Activated naive CD8-positive, alpha-beta T cell treated with anti-CD3 and anti-CD28 coated beads for 36 hours (primary cell): Measurements from ENCODE around the gene HMCN2. TPM values are rescaled to one million over a fixed set of nuclear protein-coding genes. Genes with fewer than 3 reads are reported as not detected.
"Not testable (repeated sequence)": the region's sequence is repeated elsewhere in the genome, so short reads cannot be mapped to it uniquely, and the experiment has no call there.

Experiments
- DNase-seq: peaks from one replicate; pipeline ENCODE4 v3.0.0; 2021
- H3K27ac Mint-ChIP-seq: one replicate; pipeline ENCODE4 v1.8.0; 2022; ENCODE audit warnings: mild to moderate bottlenecking, moderate library complexity, mixed read lengths
- H3K27me3 Mint-ChIP-seq: one replicate; pipeline ENCODE4 v1.8.0; 2022; ENCODE audit warnings: mild to moderate bottlenecking, mixed read lengths
- H3K36me3 Mint-ChIP-seq: one replicate; pipeline ENCODE4 v1.8.0; 2021; ENCODE audit warnings: mild to moderate bottlenecking, mixed read lengths
- H3K4me1 Mint-ChIP-seq: one replicate; pipeline ENCODE4 v1.8.0; 2021; ENCODE audit warnings: mixed read lengths
- H3K4me3 Mint-ChIP-seq: one replicate; pipeline ENCODE4 v1.8.0; 2022; ENCODE audit warnings: mild to moderate bottlenecking, moderate library complexity, mixed read lengths
- H3K9me3 Mint-ChIP-seq: one replicate; pipeline ENCODE4 v1.8.0; 2022; ENCODE audit warnings: mixed read lengths
- total RNA-seq, 2 experiments: library from RNA; stranded (reverse); gene quantifications; one replicate each; pipeline ENCODE4 v1.2.3, GENCODE V29; 2021

The HMCN2 gene
- total RNA-seq, 2 experiments from 2014 or later = not detected

DNA sequence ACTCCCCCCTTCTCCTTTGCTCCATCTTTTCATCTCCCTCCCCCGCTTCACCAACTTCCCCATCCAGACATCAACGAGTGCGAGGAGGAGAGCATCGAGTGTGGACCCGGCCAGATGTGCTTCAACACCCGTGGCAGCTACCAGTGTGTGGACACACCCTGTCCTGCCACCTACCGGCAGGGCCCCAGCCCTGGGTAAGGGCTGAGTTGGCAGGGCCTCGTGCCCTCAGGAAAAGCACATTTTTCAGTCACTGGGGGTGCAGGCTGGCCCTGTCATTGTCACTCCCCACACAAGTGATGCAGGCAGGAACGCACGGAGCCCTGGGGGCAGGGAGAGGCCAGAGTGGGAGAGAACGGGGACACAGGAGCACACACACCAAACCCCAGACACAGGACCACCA lies 166.8 kb downstream of the HMCN2 start:
- DNase-seq = no peak
- no peak overlapping the region for H3K4me3 Mint-ChIP-seq
- no peak overlapping the region for H3K27ac Mint-ChIP-seq
- no peaks in the 10 kb centered on the region for H3K36me3 Mint-ChIP-seq
- no peaks in the 10 kb centered on the region for H3K9me3 Mint-ChIP-seq
- H3K4me1 Mint-ChIP-seq = peaks cover 6% of the 10 kb centered on the region
- peaks cover 49% of the 10 kb centered on the region for H3K27me3 Mint-ChIP-seq

DNA sequence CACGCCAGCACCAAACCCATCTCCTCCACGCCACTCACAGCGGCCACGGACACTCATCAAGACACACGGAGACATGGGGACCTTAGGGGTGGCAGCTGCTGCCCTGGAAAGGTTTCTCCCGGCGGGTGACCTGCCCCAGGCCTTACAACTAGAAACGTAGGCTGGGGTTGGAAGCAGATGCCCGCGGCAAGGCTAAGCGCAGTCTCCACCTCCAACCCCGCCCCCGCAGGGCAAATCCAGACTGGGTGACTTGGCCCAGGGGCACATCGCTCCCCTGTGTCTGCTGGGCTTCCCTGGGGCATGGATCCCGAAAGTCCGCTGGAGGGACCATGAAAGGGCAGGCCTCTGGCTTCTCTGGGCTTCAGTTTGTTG lies 167.2 kb downstream of the HMCN2 start:
- H3K9me3 Mint-ChIP-seq = no peaks in the 10 kb centered on the region
- peaks cover 6% of the 10 kb centered on the region for H3K4me1 Mint-ChIP-seq
- H3K36me3 Mint-ChIP-seq = no peaks in the 10 kb centered on the region
- H3K4me3 Mint-ChIP-seq = no peak overlapping the region
- peaks cover 53% of the 10 kb centered on the region for H3K27me3 Mint-ChIP-seq
- H3K27ac Mint-ChIP-seq = no peak overlapping the region
- DNase-seq = no peak

DNA sequence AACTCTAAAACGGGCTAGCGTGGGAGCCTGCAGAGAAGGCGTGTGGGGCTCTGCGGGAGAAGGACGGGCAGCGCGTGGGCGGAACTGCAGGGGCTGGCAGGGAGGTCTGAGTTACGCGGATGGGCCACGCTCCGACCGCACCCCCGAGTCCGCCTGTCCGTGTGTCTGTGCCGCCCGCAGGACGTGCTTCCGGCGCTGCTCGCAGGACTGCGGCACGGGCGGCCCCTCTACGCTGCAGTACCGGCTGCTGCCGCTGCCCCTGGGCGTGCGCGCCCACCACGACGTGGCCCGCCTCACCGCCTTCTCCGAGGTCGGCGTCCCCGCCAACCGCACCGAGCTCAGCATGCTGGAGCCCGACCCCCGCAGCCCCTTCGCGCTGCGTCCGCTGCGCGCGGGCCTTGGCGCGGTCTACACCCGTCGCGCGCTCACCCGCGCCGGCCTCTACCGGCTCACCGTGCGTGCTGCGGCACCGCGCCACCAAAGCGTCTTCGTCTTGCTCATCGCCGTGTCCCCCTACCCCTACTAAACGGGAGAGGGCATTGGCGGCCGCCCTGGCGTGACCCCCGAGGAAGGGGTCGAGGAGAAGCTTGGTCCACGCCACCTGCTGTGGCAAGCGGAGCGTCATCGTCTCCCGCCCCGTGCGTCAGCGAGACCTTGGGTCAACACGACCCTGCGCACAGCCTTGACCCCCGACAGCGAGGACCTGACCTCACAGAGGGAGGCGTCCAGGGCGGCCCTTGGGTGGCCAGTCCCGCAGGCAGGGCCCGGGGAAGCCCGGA lies 167.8 kb downstream of the HMCN2 start:
- no peaks in the 10 kb centered on the region for H3K36me3 Mint-ChIP-seq
- H3K4me3 Mint-ChIP-seq = no peak overlapping the region
- H3K27me3 Mint-ChIP-seq = peaks cover 55% of the 10 kb centered on the region
- no peak overlapping the region for H3K27ac Mint-ChIP-seq
- peak; percentile 72 for DNase-seq
- no peaks in the 10 kb centered on the region for H3K9me3 Mint-ChIP-seq
- peaks cover 6% of the 10 kb centered on the region for H3K4me1 Mint-ChIP-seq

DNA sequence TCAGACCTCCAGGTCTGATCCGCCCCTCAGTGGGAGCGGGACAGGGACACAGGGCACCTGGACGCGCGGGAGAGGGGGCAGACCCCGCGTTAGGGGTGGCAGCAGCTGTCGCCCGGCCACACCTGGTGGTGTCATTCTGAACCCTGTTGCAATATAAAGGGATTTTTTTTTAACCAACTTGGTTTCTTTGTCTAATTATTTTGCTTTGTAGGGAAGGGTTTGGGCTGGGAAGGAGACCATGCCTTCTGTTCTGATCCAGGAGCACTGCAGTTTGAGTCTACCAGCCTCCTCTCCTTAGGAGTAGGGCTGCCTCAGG lies 168.3 kb downstream of the HMCN2 start:
- Mint-ChIP-seq H3K36me3 (no peaks in the 10 kb centered on the region), H3K9me3 (no peaks in the 10 kb centered on the region), H3K27me3 (peaks cover 58% of the 10 kb centered on the region), H3K4me1 (peaks cover 6% of the 10 kb centered on the region), H3K4me3 (no peak overlapping the region), H3K27ac (no peak overlapping the region)
- DNase-seq = no peak

DNA sequence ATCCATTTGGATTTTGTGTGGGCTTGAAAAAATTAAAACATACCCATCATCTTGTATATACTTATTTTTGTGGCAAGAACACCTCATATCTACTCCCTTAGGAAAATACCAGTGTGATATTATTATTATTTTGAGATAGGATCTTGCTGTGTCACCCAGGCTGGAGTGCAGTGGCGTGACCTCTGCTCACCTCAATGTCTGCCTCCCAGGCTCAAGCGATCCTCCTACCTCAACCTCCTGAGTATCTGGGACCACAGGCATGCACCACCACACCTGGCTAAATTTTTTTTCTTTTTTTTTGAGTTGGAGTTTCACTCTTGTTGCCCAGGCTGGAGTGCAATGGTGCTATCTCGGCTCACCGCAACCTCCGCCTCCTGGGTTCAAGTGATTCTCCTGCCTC lies 169.1 kb downstream of the HMCN2 start:
- not testable (repeated sequence) for H3K27ac Mint-ChIP-seq, H3K9me3 Mint-ChIP-seq, H3K4me1 Mint-ChIP-seq, H3K4me3 Mint-ChIP-seq, H3K36me3 Mint-ChIP-seq, DNase-seq
- peaks cover 66% of the 10 kb centered on the region for H3K27me3 Mint-ChIP-seq

DNA sequence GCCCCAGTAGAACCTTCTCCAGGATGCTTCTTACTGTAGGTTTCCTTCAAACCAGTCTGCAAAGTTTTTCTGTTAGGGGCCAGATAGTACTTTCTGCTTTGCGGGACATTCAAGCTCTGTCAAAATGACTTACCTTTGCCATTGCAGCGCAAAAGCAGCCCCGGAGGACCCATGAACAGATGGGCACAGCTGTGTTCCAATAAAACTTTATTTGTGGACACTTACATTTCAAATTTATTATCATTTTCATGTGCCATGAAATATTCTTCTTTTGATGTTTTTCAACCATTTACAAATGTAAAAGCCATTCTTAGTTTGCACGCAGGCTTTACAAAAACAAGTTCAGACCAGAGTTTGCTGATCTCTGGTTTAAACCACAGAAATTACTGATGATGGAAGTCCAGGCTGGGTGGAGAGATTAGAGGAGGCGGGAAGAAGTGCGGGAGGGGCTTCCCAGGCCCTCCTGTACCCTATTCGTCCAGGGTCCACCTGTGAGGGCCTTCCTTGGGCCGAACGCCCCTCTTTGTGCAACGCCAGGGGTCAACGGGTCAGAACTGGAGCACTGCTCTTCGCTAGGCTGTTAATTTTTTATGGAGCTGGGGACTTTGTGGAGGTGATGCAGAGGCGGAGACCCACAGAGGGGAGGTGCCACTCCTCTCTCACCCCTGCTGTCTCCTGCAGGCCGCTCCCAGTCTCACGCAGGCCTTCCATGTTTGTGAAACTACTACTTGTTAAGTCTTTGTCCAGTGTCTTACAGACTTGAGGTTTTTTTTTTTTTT lies 171.6 kb downstream of the HMCN2 start:
- no peak for DNase-seq

DNA sequence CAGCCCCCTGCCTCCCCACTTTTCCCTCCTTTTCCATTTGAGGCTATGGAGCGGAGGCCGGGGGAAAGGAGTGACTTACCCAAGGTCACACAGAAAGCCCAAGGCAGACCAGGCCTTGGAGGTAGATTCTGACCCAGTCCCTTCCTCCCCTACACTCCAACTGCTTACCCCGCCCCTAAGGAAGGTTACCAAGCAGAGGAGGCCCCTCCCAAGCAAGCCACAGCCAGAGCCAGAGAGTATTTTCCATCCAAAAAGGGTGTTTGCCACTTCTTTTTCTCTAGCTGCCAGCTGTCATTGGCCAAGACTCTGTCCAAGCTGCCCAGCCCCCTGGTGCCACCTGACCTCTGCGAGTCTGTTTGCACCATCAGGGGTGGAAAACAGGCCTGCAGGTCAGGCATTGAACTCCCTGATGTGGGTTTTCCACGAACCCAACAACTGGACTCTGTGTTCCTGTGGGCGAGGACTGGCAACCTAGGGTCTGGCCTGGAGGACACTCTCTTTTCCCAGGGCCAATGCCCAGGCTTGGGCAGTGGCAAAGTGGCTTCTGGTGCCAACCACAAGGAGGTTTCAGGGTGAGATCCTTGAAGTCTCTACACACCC lies 172.9 kb downstream of the HMCN2 start:
- Mint-ChIP-seq H3K27ac (no peak overlapping the region), H3K4me3 (no peak overlapping the region), H3K36me3 (no peaks in the 10 kb centered on the region), H3K9me3 (peaks cover 7% of the 10 kb centered on the region), H3K27me3 (peaks cover 61% of the 10 kb centered on the region), H3K4me1 (no peaks in the 10 kb centered on the region)
- DNase-seq = no peak

More for the DNA sequence above, 171.6 kb downstream of the HMCN2 start:
- Mint-ChIP-seq H3K27ac (no peak overlapping the region), H3K4me1 (peaks cover 6% of the 10 kb centered on the region), H3K4me3 (no peak overlapping the region), H3K36me3 (no peaks in the 10 kb centered on the region), H3K9me3 (peaks cover 7% of the 10 kb centered on the region), H3K27me3 (peaks cover 64% of the 10 kb centered on the region)

DNA sequence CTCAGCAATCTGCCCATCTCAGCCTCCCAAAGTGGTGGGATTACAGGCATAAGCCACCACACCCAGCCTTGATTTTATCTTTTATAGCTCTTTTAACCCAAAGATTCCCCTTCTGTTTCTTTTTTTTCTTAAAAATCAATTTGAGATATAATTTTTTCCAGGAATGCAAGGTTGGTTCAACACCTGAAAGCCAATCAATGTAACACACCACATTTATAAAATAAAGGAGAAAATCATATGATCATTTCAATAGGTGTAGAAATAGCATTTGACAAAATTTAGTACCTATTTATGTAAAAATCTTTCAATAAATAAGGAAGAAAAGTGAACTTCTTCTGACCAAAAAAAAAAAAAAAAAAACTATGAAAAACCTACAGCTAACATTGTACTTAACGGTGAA lies 175.5 kb downstream of the HMCN2 start:
- H3K4me3 Mint-ChIP-seq = no peak overlapping the region
- H3K9me3 Mint-ChIP-seq = peaks cover 7% of the 10 kb centered on the region
- H3K4me1 Mint-ChIP-seq = peaks cover 2% of the 10 kb centered on the region
- DNase-seq = no peak
- H3K27me3 Mint-ChIP-seq = peaks cover 58% of the 10 kb centered on the region
- no peak overlapping the region for H3K27ac Mint-ChIP-seq
- no peaks in the 10 kb centered on the region for H3K36me3 Mint-ChIP-seq

DNA sequence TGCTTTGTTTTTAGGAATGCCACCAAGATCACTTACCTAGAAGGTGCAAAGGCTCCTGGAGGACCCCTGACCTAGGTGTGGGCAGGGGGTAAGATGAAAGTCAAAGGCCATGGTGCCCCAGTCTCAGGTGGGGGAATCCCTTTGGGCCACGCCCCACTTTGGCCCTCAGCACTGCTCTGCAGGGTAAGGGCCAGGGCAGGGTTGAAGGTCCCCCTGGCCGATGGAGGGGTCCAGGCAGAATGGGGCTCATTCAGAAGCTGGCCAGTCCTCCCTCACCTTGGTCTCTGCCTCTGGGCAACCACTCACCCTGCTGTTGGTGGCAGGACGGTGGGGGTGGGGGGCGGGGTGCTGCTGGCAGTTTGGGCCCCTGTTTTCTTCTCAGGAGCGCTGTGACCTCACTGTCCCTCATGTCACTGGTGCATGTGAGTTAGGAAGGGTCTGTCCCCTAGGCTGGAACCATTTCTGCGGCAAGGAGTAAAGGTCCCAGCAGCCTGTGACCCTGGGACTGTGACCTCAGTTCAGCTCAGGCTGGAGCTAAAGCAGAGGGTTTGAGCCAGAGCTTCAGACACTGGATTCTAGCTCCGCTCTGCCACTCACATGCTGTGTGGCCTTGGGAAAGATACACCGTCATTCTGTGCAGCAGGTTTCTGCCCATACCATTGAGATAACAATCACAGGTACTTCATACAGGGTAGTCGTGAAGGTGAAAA lies 177.3 kb downstream of the HMCN2 start:
- peaks cover 7% of the 10 kb centered on the region for H3K9me3 Mint-ChIP-seq
- no peak overlapping the region for H3K27ac Mint-ChIP-seq
- H3K27me3 Mint-ChIP-seq = peaks cover 57% of the 10 kb centered on the region
- no peak overlapping the region for H3K4me3 Mint-ChIP-seq
- DNase-seq = no peak
- H3K36me3 Mint-ChIP-seq = no peaks in the 10 kb centered on the region
- peaks cover 5% of the 10 kb centered on the region for H3K4me1 Mint-ChIP-seq

DNA sequence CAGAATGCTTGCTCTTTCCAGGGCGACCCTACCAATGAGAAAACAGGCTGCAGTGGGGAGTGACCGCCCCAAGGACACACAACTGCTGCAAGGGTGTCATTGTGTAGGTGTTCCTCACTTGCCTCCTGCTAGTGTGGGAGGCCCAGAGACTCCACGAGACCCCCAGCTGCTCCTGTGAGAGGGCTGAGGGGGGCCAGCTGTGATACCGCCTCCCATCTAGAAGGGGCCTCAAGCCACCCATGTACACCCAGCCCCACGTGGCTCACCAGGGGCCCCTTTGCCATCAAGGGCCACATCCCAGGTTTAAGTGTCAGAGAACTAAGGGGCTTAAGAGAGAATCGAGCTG lies 177.9 kb downstream of the HMCN2 start:
- DNase-seq = no peak
- peaks cover 57% of the 10 kb centered on the region for H3K27me3 Mint-ChIP-seq
- no peak overlapping the region for H3K4me3 Mint-ChIP-seq
- peaks cover 8% of the 10 kb centered on the region for H3K4me1 Mint-ChIP-seq
- H3K36me3 Mint-ChIP-seq = no peaks in the 10 kb centered on the region
- peaks cover 7% of the 10 kb centered on the region for H3K9me3 Mint-ChIP-seq
- no peak overlapping the region for H3K27ac Mint-ChIP-seq

DNA sequence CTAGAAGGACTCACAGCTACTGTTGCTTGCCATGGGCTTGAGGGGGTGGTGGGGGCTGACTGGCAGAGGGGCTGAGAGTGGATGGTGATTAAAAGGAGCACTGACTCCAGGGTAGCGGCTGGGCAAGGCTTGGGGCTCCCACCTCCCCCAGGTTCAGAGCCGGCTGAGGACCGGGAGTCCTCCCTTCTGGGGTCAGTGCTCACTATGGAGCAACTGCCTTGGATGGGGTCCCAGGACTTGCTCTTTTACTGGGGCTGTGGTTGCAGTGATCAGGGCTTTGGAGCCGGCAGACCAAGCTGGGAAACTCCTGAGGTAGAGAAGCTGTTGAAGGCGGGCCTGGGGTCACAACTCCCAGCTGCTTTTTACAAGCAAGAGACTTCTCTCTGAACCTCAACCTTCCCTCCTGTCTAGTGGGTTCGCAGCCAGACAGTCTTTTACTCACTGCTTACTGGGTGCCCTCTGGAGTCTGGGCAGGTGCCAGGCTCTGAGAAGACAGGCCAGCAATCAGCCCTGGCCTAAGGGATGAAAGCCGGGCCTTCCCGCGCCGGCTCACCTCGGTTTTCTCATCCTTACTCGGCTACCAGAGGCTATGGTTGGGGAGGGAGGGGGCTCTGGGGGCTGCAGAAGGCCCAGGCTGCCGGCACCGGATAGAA lies 178.4 kb downstream of the HMCN2 start:
- Mint-ChIP-seq H3K36me3 (no peaks in the 10 kb centered on the region), H3K4me1 (peaks cover 8% of the 10 kb centered on the region), H3K9me3 (peaks cover 7% of the 10 kb centered on the region), H3K4me3 (no peak overlapping the region), H3K27ac (no peak overlapping the region), H3K27me3 (peaks cover 58% of the 10 kb centered on the region)
- no peak for DNase-seq

DNA sequence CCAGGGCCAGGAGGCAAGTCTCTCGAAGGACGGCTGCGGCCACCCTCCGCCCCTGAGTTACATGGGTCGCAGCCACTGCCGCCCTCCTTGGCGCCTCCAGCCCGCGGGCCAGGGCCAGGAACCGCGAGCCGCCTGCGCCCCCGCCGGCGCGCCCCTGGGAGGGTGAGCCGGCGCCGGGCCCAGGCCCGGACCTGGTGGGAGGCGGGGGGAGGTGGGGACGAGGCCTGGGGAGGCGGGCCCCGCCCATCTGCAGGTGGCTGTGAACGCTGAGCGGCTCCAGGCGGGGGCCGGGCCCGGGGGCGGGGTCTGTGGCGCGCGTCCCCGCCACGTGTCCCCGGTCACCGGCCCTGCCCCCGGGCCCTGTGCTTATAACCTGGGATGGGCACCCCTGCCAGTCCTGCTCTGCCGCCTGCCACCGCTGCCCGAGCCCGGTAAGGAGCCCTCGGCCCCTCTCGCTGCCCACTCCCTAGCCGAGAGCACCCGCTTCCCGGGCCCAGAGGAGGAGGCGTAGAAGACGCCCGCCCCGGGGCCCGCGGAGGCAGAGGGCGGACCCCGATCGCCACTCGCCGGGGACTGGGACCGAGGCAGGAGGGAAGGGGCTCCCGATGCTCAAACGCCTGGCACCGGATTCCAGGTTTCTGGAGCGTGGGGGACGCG lies 179.1 kb downstream of the HMCN2 start, which contains the start of gene ASS1:
ASS1 (plus strand) TSS at position 397 of the 657 bp plus-strand sequence. CDS start 7,268 bp downstream, outside the sequence.
- DNase-seq = peak; percentile 65
- H3K9me3 Mint-ChIP-seq = peaks cover 7% of the 10 kb centered on the region
- H3K27ac Mint-ChIP-seq = no peak within 1 kb of the TSS
- H3K27me3 Mint-ChIP-seq = peaks cover 58% of the 10 kb centered on the region
- H3K4me3 Mint-ChIP-seq = peak within 1 kb of the TSS; percentile 58
- H3K4me1 Mint-ChIP-seq = peaks cover 8% of the 10 kb centered on the region
- no peaks in the 10 kb centered on the region for H3K36me3 Mint-ChIP-seq

DNA sequence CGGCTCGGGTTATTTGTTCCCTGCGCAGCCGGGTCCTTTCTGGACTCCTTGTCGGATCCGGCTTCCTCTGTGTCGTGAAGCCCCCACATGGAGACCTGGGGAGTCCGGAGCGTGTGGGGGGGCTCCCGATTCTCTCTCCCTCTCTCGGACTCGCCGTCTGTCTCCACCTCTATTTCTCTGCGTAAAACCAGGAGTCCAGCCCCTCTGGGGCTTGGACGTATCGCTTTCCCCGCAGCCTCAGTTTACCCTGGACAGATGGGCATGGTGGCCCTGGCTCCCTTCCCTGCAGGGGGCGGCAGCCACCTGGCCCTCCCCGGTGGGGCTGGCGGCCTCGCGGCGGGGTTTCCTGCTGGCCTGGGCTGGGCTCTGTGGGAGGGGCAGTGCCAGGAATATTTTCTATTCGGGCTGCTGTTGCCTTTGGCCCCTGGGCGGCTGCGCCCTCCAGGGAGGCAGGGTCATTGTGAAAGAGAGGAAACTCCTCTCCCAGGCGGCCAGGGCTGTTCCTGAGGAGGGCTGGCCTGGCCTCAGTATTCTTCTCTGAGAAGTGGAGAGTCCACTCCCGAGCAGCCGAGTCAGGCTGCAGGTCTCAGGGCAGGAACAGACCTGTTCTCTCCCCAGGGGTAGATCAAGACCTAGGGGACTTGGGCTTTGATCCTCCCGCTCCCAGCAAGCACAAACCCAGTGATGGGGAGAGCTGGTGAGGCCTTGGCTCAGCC lies 179.9 kb downstream of the HMCN2 start:
- Mint-ChIP-seq H3K4me3 (peak overlapping the region; percentile 58), H3K36me3 (no peaks in the 10 kb centered on the region), H3K27me3 (peaks cover 56% of the 10 kb centered on the region), H3K27ac (no peak overlapping the region), H3K4me1 (peaks cover 8% of the 10 kb centered on the region), H3K9me3 (peaks cover 7% of the 10 kb centered on the region)
- DNase-seq = no peak
